ENCODE data around the gene SH3RF3.

SH3RF3 gene

GRCh38 chr2:109447251-109447661 lies 318.3 kb downstream of the SH3RF3 start:
- no peak for DNase-seq

- no peak for DNase-seq
Observed at GRCh38 chr2:109447776-109448175, 318.8 kb downstream of the SH3RF3 start.

GRCh38 chr2:109448207-109448606 lies 319.2 kb downstream of the SH3RF3 start:
- no peak for DNase-seq

- no peak for DNase-seq
Observed at GRCh38 chr2:109448946-109449788, 320.2 kb downstream of the SH3RF3 start.

- DNase-seq = no peak
Observed at GRCh38 chr2:109450574-109451273, 321.7 kb downstream of the SH3RF3 start.

GRCh38 chr2:109451671-109452070 lies 322.7 kb downstream of the SH3RF3 start:
- no peak for DNase-seq

- no peak for DNase-seq
Observed at GRCh38 chr2:109452318-109453305, 323.6 kb downstream of the SH3RF3 start.

GRCh38 chr2:109453371-109453995 lies 324.5 kb downstream of the SH3RF3 start:
- no peak for DNase-seq

- DNase-seq = no peak
Observed at GRCh38 chr2:109454304-109454703, 325.3 kb downstream of the SH3RF3 start.

GRCh38 chr2:109454765-109455394 lies 325.9 kb downstream of the SH3RF3 start:
- no peak for DNase-seq

- DNase-seq = no peak
Observed at GRCh38 chr2:109455731-109456691, 327.0 kb downstream of the SH3RF3 start.

GRCh38 chr2:109456776-109457175 lies 327.8 kb downstream of the SH3RF3 start:
- no peak for DNase-seq

GRCh38 chr2:109457366-109457765 lies 328.4 kb downstream of the SH3RF3 start:
- no peak for DNase-seq

GRCh38 chr2:109457794-109458193 lies 328.8 kb downstream of the SH3RF3 start:
- no peak for DNase-seq

GRCh38 chr2:109458512-109458911 lies 329.5 kb downstream of the SH3RF3 start:
- no peak for DNase-seq

- DNase-seq = no peak
Observed at GRCh38 chr2:109459485-109459884, 330.5 kb downstream of the SH3RF3 start.

- no peak for DNase-seq
Observed at GRCh38 chr2:109460553-109461324, 331.7 kb downstream of the SH3RF3 start.

GRCh38 chr2:109463236-109463635 lies 334.2 kb downstream of the SH3RF3 start:
- DNase-seq = no peak

GRCh38 chr2:109463891-109464290 lies 334.9 kb downstream of the SH3RF3 start:
- DNase-seq = no peak
